GM20000 (cell line): Measurements from ENCODE around the gene ST3GAL2.
"Not testable (repeated sequence)": the region's sequence is repeated elsewhere in the genome, so short reads cannot be mapped to it uniquely, and the experiment has no call there.

Source experiments
- DNase-seq: peaks from one replicate; pipeline ENCODE4 v3.0.0; 2012; ENCODE audit warnings: low spot score
- TF ChIP-seq, protein P1 (sequence below): IDR thresholded peaks from 2 replicates; pipeline ENCODE4 v1.5.1; 2012; ENCODE audit warnings: mild to moderate bottlenecking, control low read depth; ENCODE audit errors: extremely low read depth, missing control alignments

Gene ST3GAL2

DNA sequence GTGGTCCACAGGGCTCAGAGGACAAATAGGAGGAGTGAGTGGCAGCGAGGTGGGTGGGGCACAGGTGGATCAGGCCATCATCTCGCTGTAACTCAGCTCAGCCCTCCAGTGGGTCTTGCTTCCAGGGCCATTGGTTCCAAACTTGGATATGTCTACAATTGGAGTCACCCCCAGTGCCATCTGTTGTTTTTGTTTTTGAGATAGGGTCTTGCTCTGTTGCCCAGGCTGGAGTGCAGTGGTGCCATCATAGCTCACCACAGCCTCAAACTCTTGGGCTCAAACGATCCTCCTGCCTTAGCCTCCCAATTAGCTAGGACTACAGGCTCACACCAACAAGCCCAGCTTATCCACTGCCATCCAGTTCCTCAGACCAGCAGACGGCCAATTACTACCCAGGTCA is 46.3 kb downstream of the ST3GAL2 start:
- no peak for DNase-seq
- TF ChIP-seq, protein P1, sequence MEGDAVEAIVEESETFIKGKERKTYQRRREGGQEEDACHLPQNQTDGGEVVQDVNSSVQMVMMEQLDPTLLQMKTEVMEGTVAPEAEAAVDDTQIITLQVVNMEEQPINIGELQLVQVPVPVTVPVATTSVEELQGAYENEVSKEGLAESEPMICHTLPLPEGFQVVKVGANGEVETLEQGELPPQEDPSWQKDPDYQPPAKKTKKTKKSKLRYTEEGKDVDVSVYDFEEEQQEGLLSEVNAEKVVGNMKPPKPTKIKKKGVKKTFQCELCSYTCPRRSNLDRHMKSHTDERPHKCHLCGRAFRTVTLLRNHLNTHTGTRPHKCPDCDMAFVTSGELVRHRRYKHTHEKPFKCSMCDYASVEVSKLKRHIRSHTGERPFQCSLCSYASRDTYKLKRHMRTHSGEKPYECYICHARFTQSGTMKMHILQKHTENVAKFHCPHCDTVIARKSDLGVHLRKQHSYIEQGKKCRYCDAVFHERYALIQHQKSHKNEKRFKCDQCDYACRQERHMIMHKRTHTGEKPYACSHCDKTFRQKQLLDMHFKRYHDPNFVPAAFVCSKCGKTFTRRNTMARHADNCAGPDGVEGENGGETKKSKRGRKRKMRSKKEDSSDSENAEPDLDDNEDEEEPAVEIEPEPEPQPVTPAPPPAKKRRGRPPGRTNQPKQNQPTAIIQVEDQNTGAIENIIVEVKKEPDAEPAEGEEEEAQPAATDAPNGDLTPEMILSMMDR: no peak

DNA sequence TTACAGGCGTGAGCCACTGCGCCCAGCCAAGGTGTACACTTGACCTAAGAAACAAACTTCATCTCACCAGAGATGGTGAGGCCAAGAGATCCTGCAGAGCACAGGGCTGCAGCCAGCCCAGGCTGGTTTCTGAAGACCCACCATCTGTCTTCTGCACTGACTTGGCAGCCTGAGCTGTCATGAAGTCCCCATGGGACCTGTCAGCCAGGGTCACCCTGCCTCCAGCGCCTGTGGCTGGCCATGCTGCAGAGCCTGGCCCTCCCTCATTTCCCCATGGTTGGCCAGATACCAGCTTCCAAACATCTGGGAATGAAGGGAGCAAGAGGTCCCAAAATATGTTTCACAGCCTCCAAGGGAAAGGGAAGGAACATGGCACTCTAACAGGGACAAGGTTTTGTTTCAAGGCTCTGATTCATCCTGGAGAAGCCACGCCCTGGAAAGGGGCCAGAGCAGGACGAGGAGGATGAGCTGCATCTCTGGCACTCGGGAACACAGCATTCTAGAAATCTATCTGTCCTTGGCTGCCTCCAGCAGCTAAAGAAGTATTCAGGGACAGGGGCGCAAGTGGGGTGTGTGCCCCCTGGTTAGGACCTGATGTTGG is 46.9 kb downstream of the ST3GAL2 start:
- no peak for DNase-seq
- TF ChIP-seq, protein P1: no peak

- TF ChIP-seq, protein P1: no peak
- no peak for DNase-seq
These were observed 47.5 kb downstream of the ST3GAL2 start for GRCh38 chr16:70391446-70391845.

- TF ChIP-seq, protein P1: no peak
- no peak for DNase-seq
These were observed 48.1 kb downstream of the ST3GAL2 start for GRCh38 chr16:70390774-70391173.

GRCh38 chr16:70388006-70388680 is 50.8 kb downstream of the ST3GAL2 start:
- TF ChIP-seq, protein P1: no peak
- DNase-seq: no peak

DNA sequence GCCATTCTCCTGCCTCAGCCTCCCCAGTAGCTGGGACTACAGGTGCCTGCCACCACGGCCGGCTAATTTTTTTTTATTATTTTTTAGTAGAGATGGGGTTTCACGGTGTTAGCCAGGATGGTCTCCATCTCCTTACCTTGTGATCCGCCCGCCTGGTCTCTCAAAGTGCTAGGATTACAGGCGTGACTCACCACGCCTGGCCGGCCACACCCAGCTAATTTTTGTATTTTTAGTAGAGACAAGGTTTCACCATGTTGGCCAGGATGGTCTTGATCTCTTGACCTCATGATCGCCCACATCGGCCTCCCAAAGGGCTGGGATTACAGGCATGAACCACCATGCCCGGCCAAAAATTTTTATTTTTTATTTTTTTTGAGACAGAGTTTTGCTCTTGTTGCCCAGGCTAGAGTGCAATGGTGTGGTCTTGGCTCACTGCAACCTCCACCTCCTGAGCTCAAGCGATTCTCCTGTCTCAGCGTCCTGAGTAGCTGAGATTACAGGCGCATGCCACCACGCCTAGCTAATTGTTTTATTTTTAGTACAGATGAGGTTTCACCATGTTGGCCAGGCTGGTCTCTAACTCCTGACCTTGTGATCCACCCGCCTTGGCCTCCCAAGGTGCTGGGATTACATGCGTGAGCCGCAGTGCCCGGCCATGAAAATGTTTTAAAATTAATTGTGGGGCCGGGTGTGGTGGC is 52.5 kb downstream of the ST3GAL2 start:
- not testable (repeated sequence) for DNase-seq

- no peak for DNase-seq
- TF ChIP-seq, protein P1: no peak
These were observed 55.4 kb downstream of the ST3GAL2 start for GRCh38 chr16:70383421-70383960.
